Neutrophil (primary cell): ENCODE data around the gene FTL.

Source experiments
- H3K27ac ChIP-seq: fragments of 200-600 bp; sonication (generic); 2 replicates; pipeline ENCODE4 v1.5.1; 2016; ENCODE audit warnings: mild to moderate bottlenecking, moderate library complexity
- H3K27me3 ChIP-seq: fragments of 200-600 bp; sonication (generic); 2 replicates; pipeline ENCODE4 v1.6.0; 2016; ENCODE audit warnings: mild to moderate bottlenecking
- H3K36me3 ChIP-seq: fragments of 200-600 bp; sonication (generic); 2 replicates; pipeline ENCODE4 v1.5.1; 2017
- H3K4me1 ChIP-seq, 2 experiments: fragments of 200-600 bp in 1 of 2; sonication (generic) in 1 of 2; 1 replicate in 1 of 2; 2 replicates in 1 of 2; pipeline versions ENCODE4 v1.5.1 to v1.6.1; 2013 to 2016; ENCODE audit warnings: low read depth in 1 of 2, low read length in 1 of 2, mild to moderate bottlenecking in 1 of 2, moderate library complexity in 1 of 2; ENCODE audit not compliant: control insufficient read depth in 1 of 2, insufficient read depth in 1 of 2
- H3K4me3 ChIP-seq, 2 experiments: fragments of 200-600 bp in 1 of 2; sonication (generic) in 1 of 2; 1 replicate in 1 of 2; 2 replicates in 1 of 2; pipeline ENCODE4 v1.5.1; 2013 to 2016; ENCODE audit warnings: low read depth in 1 of 2, low read length in 1 of 2, mild to moderate bottlenecking in 1 of 2, moderate library complexity in 1 of 2
- H3K9me3 ChIP-seq: fragments of 200-600 bp; sonication (generic); 2 replicates; pipeline ENCODE4 v1.5.1; 2016
- CTCF ChIP-seq: fragments of 200-600 bp; sonication (generic); IDR thresholded peaks from 2 replicates; pipeline ENCODE4 v1.5.1; 2016; ENCODE audit warnings: antibody characterized with exemption

Gene FTL

DNA sequence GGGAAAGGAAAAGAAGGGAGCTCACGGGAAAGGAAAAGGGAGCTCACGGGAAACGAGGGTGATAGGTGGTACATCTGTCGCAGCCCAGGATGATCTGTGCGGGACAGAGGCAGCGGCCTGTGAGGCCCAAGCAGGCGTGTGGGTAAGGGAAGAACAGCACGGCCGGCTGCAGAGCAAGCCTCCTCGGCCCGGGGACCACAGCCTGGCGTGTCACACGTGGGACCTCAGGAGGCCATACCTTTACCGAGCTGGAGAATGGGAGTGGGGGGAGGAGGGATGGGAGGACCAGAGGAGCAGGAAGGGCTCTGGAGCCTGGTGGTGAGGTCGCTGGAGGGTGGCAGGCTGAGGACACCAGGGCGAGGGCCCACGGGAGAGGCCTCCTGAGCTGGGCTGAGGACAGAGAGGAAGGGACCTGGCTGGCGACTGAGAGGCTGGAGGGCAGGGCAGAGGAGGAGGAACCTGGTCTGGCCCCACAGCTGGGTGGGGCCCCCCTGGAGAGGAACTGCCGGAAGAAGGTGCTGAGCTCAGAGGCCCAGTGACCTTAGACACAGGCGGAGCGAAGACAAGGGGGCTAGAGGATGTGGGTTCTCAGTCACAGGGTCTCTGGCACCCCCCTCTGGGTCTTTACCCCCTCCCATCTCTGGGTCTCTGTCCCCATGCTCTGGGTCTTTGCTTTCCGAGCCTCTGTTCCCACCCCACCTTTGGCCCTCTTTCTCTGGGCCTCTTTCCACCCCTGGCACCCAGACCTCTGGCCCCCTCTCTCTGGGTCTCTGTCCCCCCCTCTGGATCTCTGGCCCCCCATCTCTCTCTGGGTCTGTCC is 2.9 kb upstream of the FTL start:
- Histone ChIP-seq H3K27me3 (no peaks in the 10 kb centered on the region), H3K4me3 (peak overlapping the region; percentile 89 to 100), H3K36me3 (peaks cover 14% of the 10 kb centered on the region), H3K4me1 (peaks cover 62 to 72% of the 10 kb centered on the region in 2 experiments), H3K9me3 (no peaks in the 10 kb centered on the region), H3K27ac (peak overlapping the region; percentile 98)
- no peak for TF ChIP-seq CTCF

DNA sequence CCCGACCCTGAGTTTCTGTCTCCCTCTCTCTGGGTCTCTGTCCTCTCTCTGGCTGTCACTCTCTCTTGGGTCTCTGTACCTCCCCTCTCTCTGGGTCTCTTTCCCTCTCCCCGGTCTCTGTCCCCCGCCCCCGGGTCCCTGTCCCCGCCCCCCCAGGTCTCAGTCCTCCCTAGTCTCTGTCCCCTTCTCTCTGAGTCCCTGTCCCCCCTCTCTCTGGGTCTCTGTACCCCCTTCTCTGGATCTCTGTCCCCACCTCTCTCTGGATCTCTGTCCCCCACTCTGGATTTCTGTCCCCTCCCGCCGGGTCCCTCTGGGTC is 2.3 kb upstream of the FTL start:
- H3K27ac ChIP-seq, result peak overlapping the region; percentile 98
- H3K9me3 ChIP-seq, result no peaks in the 10 kb centered on the region
- no peaks in the 10 kb centered on the region for H3K27me3 ChIP-seq
- peaks cover 68 to 78% of the 10 kb centered on the region in 2 experiments for H3K4me1 ChIP-seq
- H3K36me3 ChIP-seq, result peaks cover 14% of the 10 kb centered on the region
- no peak for TF ChIP-seq CTCF
- H3K4me3 ChIP-seq, result peak overlapping the region; percentile 89 to 100

- peaks cover 75 to 86% of the 10 kb centered on the region in 2 experiments for H3K4me1 ChIP-seq
- H3K36me3 ChIP-seq, result peaks cover 22% of the 10 kb centered on the region
- H3K27me3 ChIP-seq, result no peaks in the 10 kb centered on the region
- H3K27ac ChIP-seq, result peak overlapping the region; percentile 98
- TF ChIP-seq CTCF, result no peak
- H3K4me3 ChIP-seq, result peak overlapping the region; percentile 89 to 100
- H3K9me3 ChIP-seq, result no peaks in the 10 kb centered on the region
Observed at GRCh38 chr19:48963371-48964204, 1.5 kb upstream of the FTL start.

DNA sequence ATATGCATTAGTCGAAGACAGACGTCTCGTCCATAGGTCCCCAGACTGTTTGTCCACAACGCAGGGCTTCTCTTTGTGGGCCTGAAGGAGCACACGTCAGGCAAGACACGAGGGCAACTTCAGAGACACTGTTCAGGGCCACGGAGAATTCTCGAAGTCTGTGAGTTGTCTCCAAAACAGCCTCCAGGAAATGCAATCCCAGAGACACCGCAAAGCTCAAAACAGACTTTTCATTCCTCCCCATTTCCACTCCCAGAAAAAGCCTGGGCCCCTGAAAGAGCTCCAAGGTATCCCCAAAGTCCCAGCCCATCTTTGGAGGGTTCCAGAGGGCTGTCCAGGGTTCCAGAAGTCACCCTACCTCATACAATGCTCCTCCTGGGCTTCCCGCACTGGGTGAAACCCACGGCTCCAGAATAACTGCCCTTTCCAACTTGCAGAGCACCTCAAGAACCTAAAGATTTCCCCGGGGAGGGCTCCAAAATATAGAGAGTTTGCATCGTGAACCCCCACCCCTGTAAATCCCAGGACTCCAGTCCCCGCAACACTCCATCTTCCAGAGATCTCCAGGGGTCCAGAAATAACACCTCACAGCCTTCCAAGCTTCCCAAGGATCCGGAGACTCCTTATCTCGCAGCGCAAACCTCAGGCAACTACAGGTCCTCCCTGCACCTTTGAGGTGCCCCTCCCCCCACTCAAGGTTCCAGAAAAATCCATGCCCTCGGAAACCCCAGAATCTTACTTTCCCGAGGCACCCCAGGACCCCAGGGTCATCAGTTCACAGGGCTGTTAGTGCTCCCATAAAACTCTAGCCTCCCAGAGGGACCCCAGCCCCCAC is 687 bp upstream of the FTL start:
- Histone ChIP-seq H3K9me3 (no peaks in the 10 kb centered on the region), H3K4me1 (peaks cover 78 to 82% of the 10 kb centered on the region in 2 experiments), H3K27ac (peak overlapping the region; percentile 98), H3K27me3 (no peaks in the 10 kb centered on the region), H3K4me3 (peak overlapping the region; percentile 89 to 100), H3K36me3 (peaks cover 30% of the 10 kb centered on the region)
- no peak for TF ChIP-seq CTCF

GRCh38 chr19:48965806-48966540 is 864 bp downstream of the FTL start:
- Histone ChIP-seq H3K36me3 (peaks cover 44% of the 10 kb centered on the region), H3K4me3 (peak overlapping the region; percentile 89 to 100), H3K27me3 (no peaks in the 10 kb centered on the region), H3K9me3 (no peaks in the 10 kb centered on the region), H3K4me1 (peaks cover 66% of the 10 kb centered on the region in 2 experiments), H3K27ac (peak overlapping the region; percentile 98)
- TF ChIP-seq CTCF, result no peak
